HG02852 (cell line): Measurements from ENCODE around the gene MAPK1.
"Not testable (repeated sequence)": the region's sequence is repeated elsewhere in the genome, so short reads cannot be mapped to it uniquely, and the experiment has no call there.

Experiments
- ATAC-seq: cut with Tn5 transposase; IDR thresholded peaks from one replicate; pipeline ENCODE4 v1.9.1; 2021; ENCODE audit warnings: mild to moderate bottlenecking, moderate library complexity; ENCODE audit not compliant: unreplicated experiment

MAPK1 gene

GRCh38 chr22:21867528-21868266 is at the start of gene MAPK1:
Gene MAPK1, minus strand, starts transcription at chr22:21867645. Its CDS starts 205 bp downstream, at chr22:21867440.
- ATAC-seq = peak; percentile 82

- ATAC-seq = no peak
Observed at GRCh38 chr22:21916309-21916918, 49.0 kb upstream of the MAPK1 start.

GRCh38 chr22:21915624-21916308 is 48.3 kb upstream of the MAPK1 start:
- no peak for ATAC-seq

GRCh38 chr22:21914033-21914642 is 46.7 kb upstream of the MAPK1 start:
- ATAC-seq = not testable (repeated sequence)

GRCh38 chr22:21910367-21910766 is 42.9 kb upstream of the MAPK1 start:
- not testable (repeated sequence) for ATAC-seq

GRCh38 chr22:21909871-21910270 is 42.4 kb upstream of the MAPK1 start:
- no peak for ATAC-seq

- ATAC-seq = no peak
Observed at GRCh38 chr22:21907638-21908522, 40.4 kb upstream of the MAPK1 start.

GRCh38 chr22:21905234-21905633 is 37.8 kb upstream of the MAPK1 start:
- not testable (repeated sequence) for ATAC-seq

GRCh38 chr22:21904250-21904789 is 36.9 kb upstream of the MAPK1 start:
- no peak for ATAC-seq

GRCh38 chr22:21903283-21903682 is 35.8 kb upstream of the MAPK1 start:
- ATAC-seq = no peak

- ATAC-seq = no peak
Observed at GRCh38 chr22:21902296-21903087, 35.0 kb upstream of the MAPK1 start.

- ATAC-seq = no peak
Observed at GRCh38 chr22:21898354-21898896, 31.0 kb upstream of the MAPK1 start.

GRCh38 chr22:21896951-21897513 is 29.6 kb upstream of the MAPK1 start:
- no peak for ATAC-seq

GRCh38 chr22:21896275-21896674 is 28.8 kb upstream of the MAPK1 start:
- ATAC-seq = not testable (repeated sequence)

- no peak for ATAC-seq
Observed at GRCh38 chr22:21894799-21895198, 27.4 kb upstream of the MAPK1 start.

- ATAC-seq = no peak
Observed at GRCh38 chr22:21889251-21889990, 22.0 kb upstream of the MAPK1 start.

- ATAC-seq = no peak
Observed at GRCh38 chr22:21887841-21888240, 20.4 kb upstream of the MAPK1 start.

GRCh38 chr22:21883930-21884329 is 16.5 kb upstream of the MAPK1 start:
- ATAC-seq = not testable (repeated sequence)
